GM21717 (cell line): ENCODE measurements around the gene EDC3.
"Not testable (repeated sequence)": the region's sequence is repeated elsewhere in the genome, so short reads cannot be mapped to it uniquely, and the experiment has no call there.

Source experiments
- ATAC-seq: cut with Tn5 transposase; IDR thresholded peaks from one replicate; pipeline ENCODE4 v1.9.1; 2021; ENCODE audit warnings: mild to moderate bottlenecking, moderate library complexity; ENCODE audit not compliant: unreplicated experiment

EDC3 gene

GRCh38 chr15:74710319-74711094 is 14.7 kb upstream of the EDC3 start:
- no peak for ATAC-seq

GRCh38 chr15:74709892-74710291 is 14.1 kb upstream of the EDC3 start:
- ATAC-seq = no peak

- ATAC-seq = no peak
Observed at GRCh38 chr15:74709011-74709410, 13.2 kb upstream of the EDC3 start.

- ATAC-seq = no peak
Observed at GRCh38 chr15:74696808-74697207, 984 bp upstream of the EDC3 start.

GRCh38 chr15:74696398-74696729 is 540 bp upstream of the EDC3 start:
- ATAC-seq = no peak

- no peak for ATAC-seq
Observed at GRCh38 chr15:74692327-74692726, 3.5 kb downstream of the EDC3 start.

- ATAC-seq = no peak
Observed at GRCh38 chr15:74683758-74684157, 12.1 kb downstream of the EDC3 start.

- ATAC-seq = no peak
Observed at GRCh38 chr15:74682954-74683353, 12.9 kb downstream of the EDC3 start.

- no peak for ATAC-seq
Observed at GRCh38 chr15:74680456-74680855, 15.4 kb downstream of the EDC3 start.

- ATAC-seq = no peak
Observed at GRCh38 chr15:74676801-74677200, 19.0 kb downstream of the EDC3 start.

GRCh38 chr15:74674161-74674560 is 21.7 kb downstream of the EDC3 start:
- ATAC-seq = no peak

GRCh38 chr15:74669627-74670026 is 26.2 kb downstream of the EDC3 start:
- no peak for ATAC-seq

GRCh38 chr15:74667975-74668374 is 27.8 kb downstream of the EDC3 start:
- no peak for ATAC-seq

- ATAC-seq = no peak
Observed at GRCh38 chr15:74664670-74665069, 31.2 kb downstream of the EDC3 start.

- no peak for ATAC-seq
Observed at GRCh38 chr15:74664028-74664616, 31.7 kb downstream of the EDC3 start.

GRCh38 chr15:74663303-74664027 is 32.4 kb downstream of the EDC3 start:
- ATAC-seq = no peak

GRCh38 chr15:74662064-74662860 is 33.6 kb downstream of the EDC3 start:
- ATAC-seq = no peak

- ATAC-seq = not testable (repeated sequence)
Observed at GRCh38 chr15:74661280-74661679, 34.5 kb downstream of the EDC3 start.

GRCh38 chr15:74657846-74658245 is 38.0 kb downstream of the EDC3 start:
- ATAC-seq = no peak

GRCh38 chr15:74656935-74657535 is 38.8 kb downstream of the EDC3 start:
- no peak for ATAC-seq

GRCh38 chr15:74655424-74655823 is 40.4 kb downstream of the EDC3 start:
- ATAC-seq = no peak
